B cell (primary cell): ENCODE measurements around the gene AOC1. TPM values are rescaled to one million over a fixed set of nuclear protein-coding genes. Genes with fewer than 3 reads are reported as not detected.
A peak's percentile ranks its signal among the peaks of the same experiment; 100 is the strongest.

Source experiments
- ATAC-seq: fragments of 200-7000 bp; cut with Tn5 transposase; one replicate; pipeline ENCODE4 v1.10.0; 2021; ENCODE audit warnings: low read depth, mild to moderate bottlenecking, moderate number of reproducible peaks, moderate library complexity
- CTCF ChIA-PET: fragments of 350-600 bp; sonication (Branson Sonifier 250); formaldehyde crosslinking; loops from one replicate; lab custom pipeline; 2021; ENCODE audit warnings: antibody characterized with exemption, inconsistent platforms; lab: Charles Lee
- POLR2A ChIA-PET: fragments of 350-600 bp; sonication (Branson Sonifier 250); formaldehyde crosslinking; loops from one replicate; lab custom pipeline; 2021; ENCODE audit warnings: antibody characterized with exemption; lab: Charles Lee
- DNase-seq: peaks from one replicate; pipeline ENCODE4 v3.0.0; 2013
- H2AFZ ChIP-seq: 2 replicates; pipeline ENCODE4 v1.6.1; 2012; ENCODE audit warnings: mild to moderate bottlenecking, low read depth, low read length; ENCODE audit not compliant: insufficient read depth, poor library complexity, severe bottlenecking
- H3K27ac ChIP-seq, 2 donors: 1 replicate in 1 of 2; 2 replicates in 1 of 2; pipeline ENCODE4 v1.5.1; 2012 to 2013; ENCODE audit warnings: low read length in 2 of 2, mild to moderate bottlenecking in 2 of 2, moderate library complexity in 1 of 2
- H3K27me3 ChIP-seq, 4 experiments: fragments of 200-600 bp in 1 of 4; sonication (generic) in 1 of 4; replicated peaks in 1 of 4; 1 replicate in 2 of 4; 2 replicates in 2 of 4; pipeline versions ENCODE4 v1.6.1 to v1.7.0; 2013 to 2016; ENCODE audit warnings: low read length in 3 of 4, mild to moderate bottlenecking in 2 of 4, mixed read lengths in 1 of 4, moderate library complexity in 1 of 4; ENCODE audit not compliant: insufficient read depth in 4 of 4, control insufficient read depth in 3 of 4; ENCODE audit errors: control extremely low read depth in 1 of 4
- H3K36me3 ChIP-seq, 2 experiments: replicated peaks in 1 of 2; 1 replicate in 1 of 2; 2 replicates in 1 of 2; pipeline versions ENCODE4 v1.6.1 to v1.7.1; 2013; ENCODE audit warnings: low read length in 1 of 2; ENCODE audit not compliant: insufficient read depth in 2 of 2, control insufficient read depth in 1 of 2; ENCODE audit errors: control extremely low read depth in 1 of 2, extremely low read depth in 1 of 2
- H3K4me1 ChIP-seq, 2 donors: fragments of 200-600 bp in 1 of 2; sonication (generic) in 1 of 2; 1 replicate in 1 of 2; 2 replicates in 1 of 2; pipeline versions ENCODE4 v1.5.1 to v1.6.1; 2013 to 2017; ENCODE audit warnings: low read length in 2 of 2; ENCODE audit not compliant: control insufficient read depth in 2 of 2, insufficient read depth in 2 of 2
- H3K4me2 ChIP-seq: replicated peaks from 2 replicates; pipeline ENCODE3; 2012; ENCODE audit warnings: mild to moderate bottlenecking, low read depth, low read length; ENCODE audit not compliant: poor library complexity, severe bottlenecking
- H3K4me3 ChIP-seq, 5 experiments: fragments of 200-600 bp in 1 of 5; sonication (generic) in 1 of 5; 1 replicate in 3 of 5; 2 replicates in 2 of 5; pipeline versions ENCODE4 v1.5.1 to v1.7.0; 2011 to 2016; ENCODE audit warnings: low read length in 4 of 5, mild to moderate bottlenecking in 4 of 5, low read depth in 2 of 5, control low read depth in 1 of 5, moderate library complexity in 1 of 5; ENCODE audit not compliant: insufficient read depth in 1 of 5; ENCODE audit errors: control extremely low read depth in 1 of 5, extremely low read depth in 1 of 5
- H3K79me2 ChIP-seq: fragments of 200-600 bp; sonication (generic); one replicate; pipeline ENCODE4 v1.6.0; 2016; ENCODE audit warnings: low read length; ENCODE audit not compliant: control insufficient read depth, insufficient read depth
- H3K9ac ChIP-seq: fragments of 200-600 bp; sonication (generic); 2 replicates; pipeline ENCODE4 v1.6.1; 2017; ENCODE audit warnings: mild to moderate bottlenecking, low read length, moderate library complexity
- H3K9me3 ChIP-seq, 3 donors: one replicate each; pipeline versions ENCODE4 v1.6.1 to v1.7.1; 2013; ENCODE audit warnings: low read length in 2 of 3; ENCODE audit not compliant: control insufficient read depth in 2 of 3, insufficient read depth in 1 of 3; ENCODE audit errors: control extremely low read depth in 1 of 3
- H4K20me1 ChIP-seq: 2 replicates; pipeline ENCODE4 v1.6.0; 2012; ENCODE audit warnings: mild to moderate bottlenecking, low read length; ENCODE audit not compliant: insufficient read depth, control insufficient read depth, poor library complexity, severe bottlenecking
- H3K27ac Mint-ChIP-seq: one replicate; pipeline ENCODE4 v1.8.0; 2021; ENCODE audit warnings: mixed read lengths
- H3K27me3 Mint-ChIP-seq: one replicate; pipeline ENCODE4 v1.8.0; 2021; ENCODE audit warnings: mixed read lengths
- H3K4me1 Mint-ChIP-seq: one replicate; pipeline ENCODE4 v1.8.0; 2021; ENCODE audit warnings: mixed read lengths
- H3K4me3 Mint-ChIP-seq: one replicate; pipeline ENCODE4 v1.8.0; 2021; ENCODE audit warnings: mixed read lengths
- H3K9me3 Mint-ChIP-seq: one replicate; pipeline ENCODE4 v1.8.0; 2022; ENCODE audit warnings: mixed read lengths; ENCODE audit not compliant: insufficient read depth
- CTCF ChIP-seq: fragments of 200-600 bp; IDR thresholded peaks from one replicate; pipeline ENCODE4 v1.8.0; 2022; ENCODE audit warnings: antibody characterized with exemption, mild to moderate bottlenecking
- EZH2 ChIP-seq: IDR thresholded peaks from 2 replicates; pipeline ENCODE4 v1.6.1; 2012; ENCODE audit warnings: borderline replicate concordance, low read depth, mild to moderate bottlenecking, moderate library complexity, low read length; ENCODE audit not compliant: insufficient read depth, poor library complexity, severe bottlenecking
- WGBS: methylation state at CpG from one replicate; pipeline ENCODE4 v1.1.5; 2013; ENCODE audit warnings: missing lambda C conversion rate; ENCODE audit not compliant: insufficient coverage; 5-methylcytosine and 5-hydroxymethylcytosine counted together
- intact Hi-C: fragments of 100-400 bp; cut with micrococcal nuclease; formaldehyde crosslinking; loops from one replicate; pipeline ENCODE4 v1.10.0; 2022
- polyA plus RNA-seq: library from polyadenylated mRNA; depleted of rRNA; stranded (reverse); fragments of >200 nt; gene quantifications from 2 replicates; pipeline ENCODE4 v1.2.3, GENCODE V29; 2012
- total RNA-seq, 2 donors: library from RNA; stranded (reverse); fragments of 120-200 nt in 1 of 2; gene quantifications; 1 replicate in 1 of 2; 2 replicates in 1 of 2; pipeline versions ENCODE4 v1.2.3 to v1.2.4, GENCODE V29; 2013 to 2022

AOC1 gene
- total and polyA plus RNA-seq, 2 donors (not counting 1 experiment from before 2014, with no cell fraction given): 0.07 TPM; not detected in 1

DNA sequence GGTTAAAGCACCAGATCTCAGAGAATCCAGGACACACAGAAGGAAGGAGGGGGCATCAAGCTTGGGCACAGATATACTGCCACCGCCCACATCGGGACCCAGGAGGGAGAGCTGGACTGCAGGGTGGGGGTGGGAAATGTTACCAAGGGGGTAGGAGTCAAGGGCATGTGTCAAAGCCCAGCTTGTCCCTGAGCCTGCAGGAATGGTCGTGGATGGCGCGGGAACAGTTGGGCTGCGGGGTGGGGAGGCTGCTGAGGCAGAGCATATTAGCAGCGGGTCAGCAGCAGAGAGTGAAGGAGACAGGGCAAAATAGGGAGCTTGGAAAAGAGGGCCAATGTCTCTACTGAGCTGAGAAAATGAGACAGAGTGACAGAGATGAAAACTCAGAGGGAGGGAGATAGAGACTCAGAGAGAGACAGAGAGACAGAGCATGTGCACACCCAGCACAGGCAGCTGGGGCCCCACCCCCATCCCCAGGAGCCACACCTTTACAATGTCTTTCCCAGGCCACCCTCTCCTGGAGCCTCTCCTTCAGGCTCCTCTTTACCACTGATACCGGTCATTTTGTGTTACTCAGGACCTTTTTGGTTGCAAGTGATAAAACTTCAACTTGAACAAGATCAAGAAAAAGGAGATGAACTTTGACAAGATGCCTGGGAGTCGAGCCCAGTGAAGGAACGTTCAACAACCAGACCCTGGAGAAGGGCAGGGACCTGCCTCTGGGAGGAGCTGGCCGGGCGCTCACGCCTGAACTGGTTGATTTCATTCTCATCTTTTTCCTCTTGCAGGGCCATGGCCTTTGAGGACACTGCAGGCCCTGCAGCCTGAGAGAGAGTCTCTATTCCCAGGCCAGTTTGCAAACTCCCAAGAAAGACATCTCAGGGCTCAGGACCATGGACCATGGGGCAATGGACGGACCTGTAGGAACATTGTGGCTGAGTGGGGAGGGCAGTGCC, 50.0 kb downstream of the AOC1 start:
- H3K9me3 ChIP-seq: peaks cover 0 to 3% (median 0%) of the 10 kb centered on the region in 3 donors
- peaks cover 25% of the 10 kb centered on the region for H3K4me1 Mint-ChIP-seq
- H3K4me3 ChIP-seq: no peak overlapping the region
- WGBS: 88% methylated on average over 12 of the region's 14 CpGs
- ATAC-seq (no peak), DNase-seq (no peak)
- ChIA-PET POLR2A (no interaction called here), CTCF (interaction anchor here (0.6 to 1.3 kb wide), 3 partner anchors 9 to 208 kb away, joined by 3 to 5 read pairs (median 3); no protein-coding TSS in a partner anchor)
- peaks cover 0 to 27% (median 13%) of the 10 kb centered on the region in 4 experiments for H3K27me3 ChIP-seq
- H4K20me1 ChIP-seq: no peaks in the 10 kb centered on the region
- H3K27ac Mint-ChIP-seq: no peak overlapping the region
- H3K27me3 Mint-ChIP-seq: peaks cover 64% of the 10 kb centered on the region
- no peak overlapping the region for H3K4me3 Mint-ChIP-seq
- no peak overlapping the region for H2AFZ ChIP-seq
- no peaks in the 10 kb centered on the region for H3K36me3 ChIP-seq
- H3K79me2 ChIP-seq: no peaks in the 10 kb centered on the region
- no peaks in the 10 kb centered on the region for H3K9me3 Mint-ChIP-seq
- H3K27ac ChIP-seq: no peak overlapping the region
- no peak for TF ChIP-seq CTCF
- no peak overlapping the region for H3K4me2 ChIP-seq
- no peak overlapping the region for H3K9ac ChIP-seq
- intact Hi-C loops: no loop called here
- peaks cover 17 to 44% of the 10 kb centered on the region in 2 donors for H3K4me1 ChIP-seq

DNA sequence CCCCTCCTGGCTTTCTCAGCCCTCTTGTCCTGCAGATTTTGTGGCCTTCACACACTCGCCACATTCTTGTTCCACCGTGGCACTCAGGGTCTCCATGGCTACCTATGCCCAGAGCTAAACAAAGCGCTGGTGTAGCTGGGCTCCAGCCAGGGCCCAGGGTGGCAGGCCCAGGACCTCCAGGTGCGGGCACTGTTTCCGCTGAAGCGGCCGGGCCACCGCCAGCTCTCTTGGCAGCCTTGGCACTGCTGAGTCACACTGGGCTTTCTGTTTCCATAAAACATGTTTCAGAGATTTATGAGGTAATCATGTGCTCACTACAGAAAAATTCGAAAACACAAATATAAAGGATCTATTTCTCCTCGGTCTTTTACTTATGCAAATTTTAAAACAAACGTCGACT, 51.3 kb downstream of the AOC1 start:
- ChIA-PET CTCF (interaction anchor here (1.2 kb wide), 1 partner anchor 207 kb away, joined by 3 read pairs; no protein-coding TSS in a partner anchor), POLR2A (no interaction called here)
- Histone ChIP-seq H3K27me3 (peaks cover 0 to 22% (median 12%) of the 10 kb centered on the region in 4 experiments), H3K4me2 (peak overlapping the region; percentile 18), H3K27ac (no peak overlapping the region), H3K9ac (no peak overlapping the region), H3K4me3 (no peak overlapping the region), H3K9me3 (peaks cover 0 to 3% (median 0%) of the 10 kb centered on the region in 3 donors), H2AFZ (no peak overlapping the region), H3K36me3 (no peaks in the 10 kb centered on the region), H3K4me1 (peaks cover 6 to 32% of the 10 kb centered on the region in 2 donors), H4K20me1 (no peaks in the 10 kb centered on the region), H3K79me2 (no peaks in the 10 kb centered on the region)
- WGBS: 9% methylated on average over 6 of the region's 12 CpGs
- H3K27ac Mint-ChIP-seq: no peak overlapping the region
- no peak for ATAC-seq
- no peaks in the 10 kb centered on the region for H3K9me3 Mint-ChIP-seq
- intact Hi-C loops: no loop called here
- no peak overlapping the region for H3K4me3 Mint-ChIP-seq
- peaks cover 13% of the 10 kb centered on the region for H3K4me1 Mint-ChIP-seq
- TF ChIP-seq CTCF: no peak
- TF ChIP-seq EZH2: no peak
- no peak for DNase-seq
- peaks cover 61% of the 10 kb centered on the region for H3K27me3 Mint-ChIP-seq
